SK-N-SH (cell line): ENCODE results near the gene COL23A1.

ENCODE experiments used
- CTCF ChIP-seq: fragments of 200-600 bp; sonication (generic); IDR thresholded peaks from 2 replicates; pipeline ENCODE4 v1.6.1; 2017; ENCODE audit warnings: antibody characterized with exemption, mild to moderate bottlenecking, moderate library complexity
- FOXJ3 ChIP-seq: sonication (generic); formaldehyde crosslinking; IDR thresholded peaks from 2 replicates; pipeline ENCODE4 v1.5.1; 2020; ENCODE audit warnings: mild to moderate bottlenecking, missing genetic modification reagents
- FOXM1 ChIP-seq: IDR thresholded peaks from 2 replicates; pipeline ENCODE4 v1.4.0; 2012; ENCODE audit warnings: low read depth, mild to moderate bottlenecking
- MXI1 ChIP-seq: IDR thresholded peaks from 2 replicates; pipeline ENCODE4 v1.6.1; 2012; ENCODE audit warnings: mild to moderate bottlenecking, low read depth, low read length, improper control_type of control experiment
- POLR2AphosphoS5 ChIP-seq: IDR thresholded peaks from 2 replicates; pipeline ENCODE4 v1.6.1; 2012; ENCODE audit warnings: low read depth, low read length
- RAD21 ChIP-seq: IDR thresholded peaks from 2 replicates; pipeline ENCODE4 v1.6.1; 2012; ENCODE audit warnings: mild to moderate bottlenecking, low read length

- TF ChIP-seq CTCF, result no peak
- TF ChIP-seq RAD21, result no peak
- TF ChIP-seq FOXM1, result no peak
- no peak for TF ChIP-seq POLR2AphosphoS5
- no peak for TF ChIP-seq MXI1
- no peak for TF ChIP-seq FOXJ3
These were observed 256.2 kb downstream of the COL23A1 start for GRCh38 chr5:178333821-178334481.
